VCaP (cell line): ENCODE data around the gene CAMTA1.

Source experiments
- H3K27ac ChIP-seq: fragments of 450-650 bp; 2 replicates; pipeline ENCODE4 v1.5.1; 2017
- CTCF ChIP-seq: fragments of 450-650 bp; conservative IDR thresholded peaks from 2 replicates; pipeline ENCODE4 v1.5.1; 2017; ENCODE audit warnings: mild to moderate bottlenecking, moderate library complexity

Gene CAMTA1

GRCh38 chr1:7447093-7447492 is 661.8 kb downstream of the CAMTA1 start:
- no peak for TF ChIP-seq CTCF

GRCh38 chr1:7447736-7448135 is 662.5 kb downstream of the CAMTA1 start:
- H3K27ac ChIP-seq, result no peak overlapping the region
- TF ChIP-seq CTCF, result no peak

More at GRCh38 chr1:7447093-7447492, 661.8 kb downstream of the CAMTA1 start:
- no peak overlapping the region for H3K27ac ChIP-seq

GRCh38 chr1:7448986-7449385 is 663.7 kb downstream of the CAMTA1 start:
- TF ChIP-seq CTCF, result no peak
- H3K27ac ChIP-seq, result no peak overlapping the region

- no peak for TF ChIP-seq CTCF
- no peak overlapping the region for H3K27ac ChIP-seq
Measured at GRCh38 chr1:7449750-7450149, 664.5 kb downstream of the CAMTA1 start.

- no peak overlapping the region for H3K27ac ChIP-seq
- TF ChIP-seq CTCF, result no peak
Measured at GRCh38 chr1:7450838-7451237, 665.6 kb downstream of the CAMTA1 start.

GRCh38 chr1:7453038-7453437 is 667.8 kb downstream of the CAMTA1 start:
- TF ChIP-seq CTCF, result no peak
- H3K27ac ChIP-seq, result no peak overlapping the region

- H3K27ac ChIP-seq, result no peak overlapping the region
- TF ChIP-seq CTCF, result peak; percentile 79
Measured at GRCh38 chr1:7454052-7454815, 669.0 kb downstream of the CAMTA1 start.
